ENCODE results near the gene EHBP1.
"Not testable (repeated sequence)": the region's sequence is repeated elsewhere in the genome, so short reads cannot be mapped to it uniquely, and the experiment has no call there.

The EHBP1 gene

DNA sequence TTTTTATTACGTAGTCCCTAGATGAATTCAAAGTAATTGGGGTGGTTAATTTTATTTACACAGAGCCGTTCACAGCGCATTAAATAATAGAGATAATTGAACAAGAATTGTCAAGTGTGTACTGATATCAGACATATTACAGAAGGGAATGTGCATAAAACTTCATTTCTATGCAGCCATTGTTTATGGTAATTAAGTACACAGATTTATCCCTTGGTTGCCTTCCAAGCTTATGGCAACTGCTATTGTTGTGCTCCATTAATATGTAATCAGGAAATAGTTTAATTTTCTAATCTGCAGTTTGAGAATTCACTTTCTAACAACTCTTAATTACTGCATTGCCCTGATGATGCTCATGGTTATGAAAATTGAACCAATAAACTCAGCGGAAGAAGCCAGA, 297.8 kb downstream of the EHBP1 start:
- Histone ChIP-seq H3K4me2 (no peak overlapping the region), H3K9ac (no peak overlapping the region), H3K9me3 (no peaks in the 10 kb centered on the region), H3K27ac (no peak overlapping the region), H3K4me1 (no peaks in the 10 kb centered on the region), H4K20me1 (no peaks in the 10 kb centered on the region), H3K4me3 (no peak overlapping the region), H3K36me3 (peaks cover 7% of the 10 kb centered on the region; the same call in 1 of the 2 replicates), H3K27me3 (no peaks in the 10 kb centered on the region)
- no peak for TF ChIP-seq Cebpa-rat (IDR thresholded peaks at IDR 0.05)

DNA sequence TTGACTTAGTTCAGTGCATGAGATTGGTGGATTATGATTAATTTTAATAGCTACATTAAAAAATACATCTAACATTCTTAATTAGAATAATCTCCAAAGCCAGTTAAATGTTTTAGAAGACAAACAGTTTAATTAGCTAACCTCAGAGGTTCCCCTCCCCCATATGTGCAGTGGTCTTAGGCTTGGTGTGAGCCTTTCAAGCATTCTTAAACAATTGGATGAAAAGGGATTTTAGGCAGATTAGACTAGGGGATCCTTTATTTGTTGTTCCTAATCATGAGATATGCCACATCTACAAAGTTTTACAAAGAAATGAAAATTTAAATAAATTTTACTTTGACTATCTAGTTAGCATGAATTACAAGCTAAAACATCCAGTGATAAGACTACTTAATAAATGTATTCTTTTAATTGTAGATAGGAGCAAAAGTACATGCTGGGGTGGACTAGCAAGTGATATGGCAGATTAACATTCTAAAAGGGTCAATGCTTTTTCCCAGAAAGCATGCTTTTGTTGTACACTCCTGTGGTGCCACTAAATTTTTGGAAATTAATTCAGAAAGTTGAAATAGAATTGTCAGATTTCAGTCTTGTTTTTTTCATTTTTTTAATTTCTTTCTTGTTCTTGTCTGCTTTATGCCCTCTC, 302.4 kb downstream of the EHBP1 start:
- no peak overlapping the region for H3K4me2 ChIP-seq
- TF ChIP-seq Cebpa-rat (IDR thresholded peaks at IDR 0.05) = no peak
- no peaks in the 10 kb centered on the region for H3K4me1 ChIP-seq

DNA sequence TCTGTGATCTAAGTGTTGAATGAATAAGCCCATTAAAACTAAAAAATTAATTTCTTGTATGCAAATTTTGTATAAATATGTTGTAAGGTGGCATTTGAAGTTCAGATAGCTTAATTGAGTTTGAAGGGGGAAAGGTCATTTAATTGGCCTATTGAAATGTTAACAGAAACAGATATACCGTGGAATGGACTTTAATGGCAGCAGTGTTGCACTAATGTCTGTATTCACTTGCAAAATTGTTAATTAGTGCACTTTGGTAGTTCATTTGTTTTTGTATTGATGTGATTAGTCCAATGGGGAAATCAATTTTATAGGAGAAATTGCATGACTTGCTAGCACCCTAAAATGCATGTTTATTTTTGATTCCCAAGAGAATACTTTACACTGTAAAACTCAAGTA, 303.3 kb downstream of the EHBP1 start:
- no peak overlapping the region for H3K4me3 ChIP-seq
- H3K9ac ChIP-seq = no peak overlapping the region
- no peak overlapping the region for H3K27ac ChIP-seq
- no peaks in the 10 kb centered on the region for H3K9me3 ChIP-seq
- no peaks in the 10 kb centered on the region for H3K27me3 ChIP-seq
- no peaks in the 10 kb centered on the region for H3K4me1 ChIP-seq
- H3K36me3 ChIP-seq = no peaks in the 10 kb centered on the region
- H4K20me1 ChIP-seq = no peaks in the 10 kb centered on the region
- no peak for TF ChIP-seq Cebpa-rat (IDR thresholded peaks at IDR 0.05)
- no peak overlapping the region for H3K4me2 ChIP-seq

More for the DNA sequence above, 302.4 kb downstream of the EHBP1 start:
- no peak overlapping the region for H3K27ac ChIP-seq
- H3K9ac ChIP-seq = no peak overlapping the region
- no peaks in the 10 kb centered on the region for H3K9me3 ChIP-seq
- H3K4me3 ChIP-seq = no peak overlapping the region
- no peaks in the 10 kb centered on the region for H3K27me3 ChIP-seq
- H3K36me3 ChIP-seq = no peaks in the 10 kb centered on the region
- no peaks in the 10 kb centered on the region for H4K20me1 ChIP-seq

DNA sequence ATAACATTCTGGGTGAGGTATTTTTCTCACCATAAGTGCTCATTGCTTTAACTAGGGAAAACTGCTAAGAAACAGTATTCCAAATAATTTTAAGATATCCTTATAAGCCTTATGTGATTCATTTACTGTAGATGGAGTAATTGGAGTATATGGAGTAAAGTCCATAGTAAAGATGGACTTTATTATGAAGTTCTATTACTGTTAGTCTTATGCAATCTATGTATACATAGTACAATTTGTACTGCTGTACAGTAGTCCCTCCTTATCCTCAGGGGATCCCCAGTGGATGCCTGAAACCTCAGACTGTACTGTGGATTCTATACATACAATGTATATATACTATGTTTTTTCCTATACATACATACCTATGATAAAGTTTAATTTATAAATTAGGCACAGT, 304.0 kb downstream of the EHBP1 start:
- Histone ChIP-seq H3K9ac (no peak overlapping the region), H3K27ac (no peak overlapping the region), H4K20me1 (no peaks in the 10 kb centered on the region), H3K4me2 (no peak overlapping the region), H3K4me3 (no peak overlapping the region), H3K9me3 (no peaks in the 10 kb centered on the region), H3K36me3 (no peaks in the 10 kb centered on the region), H3K27me3 (no peaks in the 10 kb centered on the region), H3K4me1 (no peaks in the 10 kb centered on the region)
- no peak for TF ChIP-seq Cebpa-rat (IDR thresholded peaks at IDR 0.05)

DNA sequence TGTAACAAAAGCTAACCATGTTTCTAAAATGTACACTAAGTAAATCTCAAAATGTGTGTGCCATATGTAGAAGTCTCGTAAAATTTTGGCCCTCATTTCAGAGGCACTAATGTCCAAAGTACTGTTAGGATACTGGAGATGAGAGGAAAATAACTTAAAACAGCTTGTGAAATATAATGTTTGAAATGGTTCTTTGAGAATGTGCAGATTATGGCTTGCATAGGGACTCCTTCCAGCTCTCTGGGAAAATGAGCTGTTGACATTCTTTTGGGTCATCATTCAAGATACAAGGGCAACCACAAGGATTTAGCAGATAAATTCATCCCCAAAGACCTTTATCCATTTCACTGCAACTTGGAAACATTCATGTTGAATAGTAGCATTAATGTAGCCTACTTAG, 307.0 kb downstream of the EHBP1 start:
- no peak overlapping the region for H3K9ac ChIP-seq
- H3K9me3 ChIP-seq = no peaks in the 10 kb centered on the region
- TF ChIP-seq Cebpa-rat (IDR thresholded peaks at IDR 0.05) = no peak
- H3K27ac ChIP-seq = no peak overlapping the region
- no peaks in the 10 kb centered on the region for H3K27me3 ChIP-seq
- H3K4me1 ChIP-seq = no peaks in the 10 kb centered on the region
- peaks cover 5% of the 10 kb centered on the region; the same call in 1 of the 2 replicates for H3K36me3 ChIP-seq
- H4K20me1 ChIP-seq = no peaks in the 10 kb centered on the region
- no peak overlapping the region for H3K4me2 ChIP-seq
- H3K4me3 ChIP-seq = no peak overlapping the region

DNA sequence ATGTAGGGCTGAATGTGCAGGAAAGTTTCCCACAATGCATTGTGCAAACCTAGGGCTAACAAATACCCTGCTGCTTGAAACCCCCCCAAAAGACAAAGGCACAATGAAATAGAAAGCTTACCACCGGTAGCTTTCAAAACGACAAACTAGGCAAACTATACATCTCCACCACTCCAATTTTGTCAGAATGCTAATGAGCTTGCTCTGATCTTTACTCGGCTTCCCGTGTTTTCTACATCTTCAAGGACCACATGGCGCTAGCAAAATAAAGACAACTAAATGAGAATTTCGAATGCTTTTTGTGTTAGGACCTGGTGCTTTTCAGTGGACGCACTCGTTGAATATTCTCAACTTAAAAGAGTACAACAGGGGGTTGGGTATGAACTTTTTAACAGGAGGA, 307.9 kb downstream of the EHBP1 start:
- Histone ChIP-seq H3K36me3 (peaks cover 5% of the 10 kb centered on the region; the same call in 1 of the 2 replicates), H3K4me2 (no peak overlapping the region), H4K20me1 (no peaks in the 10 kb centered on the region), H3K27ac (no peak overlapping the region), H3K9me3 (no peaks in the 10 kb centered on the region), H3K27me3 (no peaks in the 10 kb centered on the region), H3K9ac (no peak overlapping the region), H3K4me1 (no peaks in the 10 kb centered on the region), H3K4me3 (no peak overlapping the region)
- no peak for TF ChIP-seq Cebpa-rat (IDR thresholded peaks at IDR 0.05)

DNA sequence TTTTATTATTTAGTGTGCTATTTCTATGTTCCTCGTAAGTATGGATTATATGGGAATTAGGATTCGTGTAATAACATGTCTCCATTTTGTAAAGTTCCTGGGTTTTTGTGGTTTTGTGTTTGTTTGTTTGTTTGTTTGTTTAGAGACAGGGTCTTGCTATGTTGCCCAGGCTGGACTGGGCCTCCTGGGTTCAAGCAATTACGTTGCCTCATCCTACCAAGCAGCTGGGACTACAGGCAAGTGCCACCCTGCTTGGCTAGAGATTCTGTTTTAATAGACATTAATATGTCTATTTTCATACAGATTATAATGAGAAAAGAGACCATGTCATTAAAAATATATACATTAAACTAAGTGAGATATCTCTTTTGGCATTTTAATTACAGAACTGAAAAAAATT, 309.9 kb downstream of the EHBP1 start:
- Histone ChIP-seq H3K4me3 (no peak overlapping the region), H3K36me3 (peaks cover 5% of the 10 kb centered on the region; the same call in 1 of the 2 replicates), H4K20me1 (no peaks in the 10 kb centered on the region), H3K27ac (no peak overlapping the region), H3K4me2 (no peak overlapping the region), H3K9ac (no peak overlapping the region), H3K9me3 (no peaks in the 10 kb centered on the region), H3K4me1 (no peaks in the 10 kb centered on the region), H3K27me3 (no peaks in the 10 kb centered on the region)
- no peak for TF ChIP-seq Cebpa-rat (IDR thresholded peaks at IDR 0.05)

DNA sequence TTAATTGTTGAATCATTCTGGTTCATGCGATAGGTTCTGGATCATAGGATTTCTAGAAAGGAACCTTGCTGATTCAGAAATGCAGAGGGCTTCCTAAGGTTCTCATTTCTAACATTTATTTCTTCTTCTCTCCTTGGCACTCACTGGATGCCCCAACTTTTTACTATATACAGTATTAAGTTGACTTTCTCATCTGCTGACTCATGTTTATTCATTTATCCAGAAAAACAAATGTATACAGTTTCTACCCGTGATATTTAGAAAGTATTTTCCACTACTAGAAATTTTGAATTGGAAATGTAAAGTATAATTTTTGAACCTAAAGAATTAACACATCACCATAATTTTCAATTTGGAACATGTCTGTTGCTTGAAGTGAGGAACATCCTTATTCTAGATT, 312.9 kb downstream of the EHBP1 start:
- Histone ChIP-seq H3K4me3 (no peak overlapping the region), H3K4me1 (no peaks in the 10 kb centered on the region), H3K27ac (no peak overlapping the region), H4K20me1 (no peaks in the 10 kb centered on the region), H3K9me3 (no peaks in the 10 kb centered on the region), H3K27me3 (no peaks in the 10 kb centered on the region), H3K9ac (no peak overlapping the region), H3K36me3 (peaks cover 5% of the 10 kb centered on the region; the same call in 1 of the 2 replicates), H3K4me2 (no peak overlapping the region)
- no peak for TF ChIP-seq Cebpa-rat (IDR thresholded peaks at IDR 0.05)

DNA sequence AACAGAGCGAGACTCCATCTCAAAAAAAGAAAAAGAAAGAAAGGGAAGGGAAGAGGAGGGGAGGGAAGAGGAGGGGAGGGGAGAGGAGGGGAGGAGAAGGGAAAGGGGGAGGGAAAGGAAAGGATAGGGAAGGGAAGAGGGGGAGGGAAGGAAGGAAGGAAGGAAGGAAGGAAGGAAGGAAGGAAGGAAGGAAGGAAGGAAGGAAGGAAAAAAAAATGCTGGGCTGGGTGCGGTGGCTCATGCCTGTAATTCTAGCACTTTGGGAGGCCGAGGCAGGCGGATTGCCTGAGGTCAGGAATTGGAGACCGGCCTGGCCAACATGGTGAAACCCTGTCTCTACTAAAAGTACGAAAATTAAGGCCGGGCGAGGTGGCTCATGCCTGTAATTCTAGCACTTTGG, 314.2 kb downstream of the EHBP1 start:
- H3K4me3 ChIP-seq, H3K36me3 ChIP-seq, H3K27ac ChIP-seq, H3K4me2 ChIP-seq, H3K27me3 ChIP-seq, H3K9me3 ChIP-seq, H3K4me1 ChIP-seq, H3K9ac ChIP-seq, H4K20me1 ChIP-seq: not testable (repeated sequence)

DNA sequence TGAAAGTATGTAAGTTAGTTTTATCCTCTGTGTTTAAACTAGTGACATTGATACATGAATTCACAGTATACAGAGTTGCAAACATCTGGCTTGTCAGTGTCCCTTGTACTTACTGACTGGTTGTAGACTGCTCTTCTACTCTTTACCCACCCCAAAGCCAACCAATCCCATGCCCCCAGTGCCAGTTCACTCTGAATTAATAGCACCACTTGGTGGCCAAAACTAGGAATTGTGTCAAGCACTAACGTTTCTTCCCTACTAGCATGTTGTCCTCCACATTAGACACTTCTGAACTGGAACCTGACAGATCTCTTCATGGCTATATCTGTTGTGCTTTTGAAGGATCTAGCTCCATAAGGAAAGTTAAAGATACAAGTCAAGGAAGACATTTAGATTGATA, 317.9 kb downstream of the EHBP1 start:
- no peaks in the 10 kb centered on the region for H3K27me3 ChIP-seq
- no peaks in the 10 kb centered on the region for H3K36me3 ChIP-seq
- H3K4me1 ChIP-seq = no peaks in the 10 kb centered on the region
- no peaks in the 10 kb centered on the region for H3K9me3 ChIP-seq
- TF ChIP-seq Cebpa-rat (IDR thresholded peaks at IDR 0.05) = no peak
- H4K20me1 ChIP-seq = no peaks in the 10 kb centered on the region
- no peak overlapping the region for H3K9ac ChIP-seq
- H3K4me3 ChIP-seq = no peak overlapping the region
- H3K27ac ChIP-seq = no peak overlapping the region
- no peak overlapping the region for H3K4me2 ChIP-seq

DNA sequence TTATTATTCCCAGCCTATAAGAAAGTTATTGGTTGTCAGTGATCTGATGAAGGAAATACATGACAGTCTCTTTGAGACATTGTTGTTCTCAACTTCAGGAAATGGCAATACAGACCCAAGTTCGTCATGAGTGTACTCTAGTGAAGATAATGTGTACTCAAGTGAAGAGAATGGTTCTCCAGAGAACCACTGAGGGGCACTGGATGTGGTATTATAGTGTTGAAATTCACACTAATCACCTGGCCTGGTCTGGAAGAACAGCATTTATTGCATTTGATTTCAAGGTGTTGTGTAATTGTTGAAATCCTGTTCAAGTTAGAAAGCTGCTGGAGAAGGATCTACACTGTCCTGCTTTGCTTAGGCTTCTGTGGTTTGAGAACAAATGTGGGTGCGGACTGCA, 321.7 kb downstream of the EHBP1 start:
- Histone ChIP-seq H3K4me3 (no peak overlapping the region), H3K4me2 (no peak overlapping the region), H3K27ac (no peak overlapping the region), H3K27me3 (no peaks in the 10 kb centered on the region), H3K36me3 (no peaks in the 10 kb centered on the region), H3K4me1 (no peaks in the 10 kb centered on the region), H4K20me1 (no peaks in the 10 kb centered on the region), H3K9me3 (no peaks in the 10 kb centered on the region), H3K9ac (no peak overlapping the region)
- TF ChIP-seq Cebpa-rat (IDR thresholded peaks at IDR 0.05) = no peak
